Gastrocnemius medialis (tissue), 4 donors: ENCODE data around the gene USH2A. TPM values are rescaled to one million over a fixed set of nuclear protein-coding genes. Genes with fewer than 3 reads are reported as not detected.

ENCODE experiments used
- ATAC-seq, 2 donors: fragments of 150-250 bp; one replicate each; pipeline ENCODE4 v1.9.1; 2016
- DNase-seq, 2 donors: peaks; one replicate each; pipeline ENCODE4 v3.0.0-alpha.2; 2019
- H3K27ac ChIP-seq, 4 donors: fragments of 200-600 bp; sonication (generic); 1 replicate in 1 of 4; 2 replicates in 3 of 4; pipeline ENCODE4 v1.5.1; 2016 to 2018; ENCODE audit warnings: mild to moderate bottlenecking in 2 of 4, moderate library complexity in 1 of 4
- H3K27me3 ChIP-seq, 3 donors: fragments of 200-600 bp; sonication (generic) in 2 of 3; 1 replicate in 1 of 3; 2 replicates in 2 of 3; pipeline versions ENCODE4 v1.5.1 to v1.6.0; 2016 to 2019; ENCODE audit warnings: mild to moderate bottlenecking in 1 of 3, moderate library complexity in 1 of 3
- H3K36me3 ChIP-seq, 2 donors: fragments of 200-600 bp; sonication (generic) in 1 of 2; one replicate each; pipeline ENCODE4 v1.5.1; 2017 to 2018
- H3K4me1 ChIP-seq, 2 donors: fragments of 200-600 bp; sonication (generic) in 1 of 2; one replicate each; pipeline ENCODE4 v1.5.1; 2016 to 2017; ENCODE audit warnings: mild to moderate bottlenecking in 2 of 2
- H3K4me3 ChIP-seq, 4 donors: fragments of 200-600 bp; sonication (generic) in 3 of 4; 1 replicate in 1 of 4; 2 replicates in 3 of 4; pipeline ENCODE4 v1.5.1; 2016 to 2019; ENCODE audit warnings: mild to moderate bottlenecking in 2 of 4
- H3K9me3 ChIP-seq, 3 donors: fragments of 200-600 bp; sonication (generic) in 2 of 3; 1 replicate in 1 of 3; 2 replicates in 2 of 3; pipeline ENCODE4 v1.5.1; 2016 to 2019
- CTCF ChIP-seq, 5 experiments: fragments of 450-650 bp in 3 of 5; fragments of 200-600 bp in 2 of 5; sonication (generic) in 2 of 5; IDR thresholded peaks in 4 of 5; conservative IDR thresholded peaks in 1 of 5; 1 replicate in 4 of 5; 2 replicates in 1 of 5; pipeline ENCODE4 v1.5.1; 2016 to 2019; ENCODE audit warnings: antibody characterized with exemption in 5 of 5, mild to moderate bottlenecking in 3 of 5, moderate library complexity in 3 of 5
- POLR2A ChIP-seq, 2 donors: fragments of 450-650 bp; IDR thresholded peaks; one replicate each; pipeline ENCODE4 v1.6.1; 2017; ENCODE audit warnings: antibody characterized with exemption in 2 of 2, mild to moderate bottlenecking in 2 of 2, moderate library complexity in 2 of 2
- in situ Hi-C, 4 donors: fragments of 200-750 bp; cut with MboI; loops; one replicate each; pipeline versions ENCODE4 v1.15.0 to v1.8.0; 2017; ENCODE audit warnings: low sequenced_read_pairs in 4 of 4
- intact Hi-C: fragments of 100-400 bp; cut with DNase I; formaldehyde crosslinking; loops from one replicate; pipeline ENCODE4 v1.15.1; 2023; ENCODE audit warnings: low total_unique reads
- total RNA-seq, 4 donors: library from RNA; depleted of rRNA; stranded (reverse); fragments of >200 nt; gene quantifications; one replicate each; pipeline versions ENCODE4 v1.1.0 to v1.2.3, GENCODE V29; 2016

USH2A gene
- total RNA-seq, 4 donors from 2014 or later, result 0.02 TPM; not detected in 3

- intact Hi-C loops, result no loop called here
- no peak overlapping the region for H3K4me3 ChIP-seq
- H3K36me3 ChIP-seq, result no peaks in the 10 kb centered on the region
- DNase-seq (no peak), ATAC-seq (no peak)
- no peak overlapping the region for H3K27ac ChIP-seq
- TF ChIP-seq POLR2A (IDR thresholded peaks at IDR 0.05), result no peak
- no peak for TF ChIP-seq CTCF (IDR thresholded peaks at IDR 0.05 in 4 of 5, conservative IDR thresholded peaks at IDR 0.05 in 1 of 5)
- in situ Hi-C loops, result no loop called here
- H3K4me1 ChIP-seq, result no peaks in the 10 kb centered on the region
- H3K9me3 ChIP-seq, result no peaks in the 10 kb centered on the region
- H3K27me3 ChIP-seq, result no peaks in the 10 kb centered on the region
These were observed 625.4 kb downstream of the USH2A start for GRCh38 chr1:215797859-215798258.

- in situ Hi-C loops (no loop called here), intact Hi-C loops (no loop called here)
- no peak for TF ChIP-seq POLR2A (IDR thresholded peaks at IDR 0.05)
- no peak for TF ChIP-seq CTCF (IDR thresholded peaks at IDR 0.05 in 4 of 5, conservative IDR thresholded peaks at IDR 0.05 in 1 of 5)
- DNase-seq (no peak), ATAC-seq (no peak)
- no peaks in the 10 kb centered on the region for H3K4me1 ChIP-seq
- H3K27me3 ChIP-seq, result no peaks in the 10 kb centered on the region
- H3K9me3 ChIP-seq, result no peaks in the 10 kb centered on the region
- no peaks in the 10 kb centered on the region for H3K36me3 ChIP-seq
- H3K4me3 ChIP-seq, result no peak overlapping the region
- no peak overlapping the region for H3K27ac ChIP-seq
These were observed 629.1 kb downstream of the USH2A start for GRCh38 chr1:215794156-215794555.

GRCh38 chr1:215793180-215793579, 630.1 kb downstream of the USH2A start:
- Histone ChIP-seq H3K4me3 (no peak overlapping the region), H3K36me3 (no peaks in the 10 kb centered on the region), H3K27ac (no peak overlapping the region), H3K4me1 (no peaks in the 10 kb centered on the region), H3K9me3 (no peaks in the 10 kb centered on the region), H3K27me3 (no peaks in the 10 kb centered on the region)
- TF ChIP-seq CTCF (IDR thresholded peaks at IDR 0.05 in 4 of 5, conservative IDR thresholded peaks at IDR 0.05 in 1 of 5) (no peak), POLR2A (IDR thresholded peaks at IDR 0.05) (no peak)
- in situ Hi-C loops (no loop called here), intact Hi-C loops (no loop called here)
- DNase-seq (no peak), ATAC-seq (no peak)

- intact Hi-C loops, result no loop called here
- no peak overlapping the region for H3K4me3 ChIP-seq
- in situ Hi-C loops, result no loop called here
- no peaks in the 10 kb centered on the region for H3K4me1 ChIP-seq
- TF ChIP-seq CTCF (IDR thresholded peaks at IDR 0.05 in 4 of 5, conservative IDR thresholded peaks at IDR 0.05 in 1 of 5) (no peak), POLR2A (IDR thresholded peaks at IDR 0.05) (no peak)
- no peaks in the 10 kb centered on the region for H3K36me3 ChIP-seq
- H3K9me3 ChIP-seq, result no peaks in the 10 kb centered on the region
- DNase-seq, result no peak
- H3K27ac ChIP-seq, result no peak overlapping the region
- H3K27me3 ChIP-seq, result no peaks in the 10 kb centered on the region
- ATAC-seq, result no peak
These were observed 630.8 kb downstream of the USH2A start for GRCh38 chr1:215792446-215792845.

GRCh38 chr1:215789981-215790380, 633.3 kb downstream of the USH2A start:
- Histone ChIP-seq H3K36me3 (no peaks in the 10 kb centered on the region), H3K4me1 (no peaks in the 10 kb centered on the region), H3K4me3 (no peak overlapping the region), H3K27me3 (no peaks in the 10 kb centered on the region), H3K27ac (no peak overlapping the region), H3K9me3 (no peaks in the 10 kb centered on the region)
- in situ Hi-C loops (no loop called here), intact Hi-C loops (no loop called here)
- DNase-seq (no peak), ATAC-seq (no peak)
- TF ChIP-seq CTCF (IDR thresholded peaks at IDR 0.05 in 4 of 5, conservative IDR thresholded peaks at IDR 0.05 in 1 of 5) (no peak), POLR2A (IDR thresholded peaks at IDR 0.05) (no peak)
